Esophagus mucosa (tissue), 1 donor: ENCODE results near the gene EIF5A2. TPM values are rescaled to one million over a fixed set of nuclear protein-coding genes. Genes with fewer than 3 reads are reported as not detected.

Experiments used
- ATAC-seq: fragments of 200-7000 bp; cut with Tn5 transposase; one replicate; pipeline ENCODE4 v1.9.1; 2020
- total RNA-seq: library from RNA; stranded (reverse); gene quantifications from one replicate; pipeline ENCODE4 v1.2.4, GENCODE V29; 2023
- donor health status: DM: yes; HTN: yes; CAD: no.

The EIF5A2 gene
- total RNA-seq, 1 donor from 2014 or later, result 2.4 TPM

DNA sequence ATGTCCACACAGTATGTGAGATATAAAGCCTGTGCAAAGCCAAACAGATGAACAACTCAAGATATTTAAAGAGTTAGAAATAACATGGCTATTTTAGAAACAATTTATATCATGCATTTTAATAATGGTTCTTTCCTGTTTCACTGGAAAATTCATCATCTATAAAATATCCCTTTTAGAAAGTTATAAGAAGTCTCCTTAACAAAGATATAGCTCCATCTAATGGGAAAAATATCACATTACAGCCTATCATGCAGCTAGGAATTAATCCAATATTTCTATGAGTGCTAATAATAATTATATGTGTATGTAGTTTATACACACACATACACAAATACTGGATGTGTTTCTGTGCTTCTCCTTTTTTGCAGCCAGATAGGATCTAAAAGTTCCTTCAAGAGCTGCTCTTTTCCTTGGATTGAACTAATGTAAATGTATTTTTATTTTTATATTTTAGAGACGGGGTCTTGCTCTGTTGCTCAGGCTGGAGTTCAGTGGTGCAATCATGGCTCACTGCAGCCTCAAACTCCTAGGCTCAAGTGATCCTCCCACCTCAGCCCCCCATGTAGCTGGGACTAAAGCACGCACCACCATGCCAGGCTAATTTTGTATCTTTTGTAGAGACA lies 60.0 kb downstream of the EIF5A2 start:
- no peak for ATAC-seq

DNA sequence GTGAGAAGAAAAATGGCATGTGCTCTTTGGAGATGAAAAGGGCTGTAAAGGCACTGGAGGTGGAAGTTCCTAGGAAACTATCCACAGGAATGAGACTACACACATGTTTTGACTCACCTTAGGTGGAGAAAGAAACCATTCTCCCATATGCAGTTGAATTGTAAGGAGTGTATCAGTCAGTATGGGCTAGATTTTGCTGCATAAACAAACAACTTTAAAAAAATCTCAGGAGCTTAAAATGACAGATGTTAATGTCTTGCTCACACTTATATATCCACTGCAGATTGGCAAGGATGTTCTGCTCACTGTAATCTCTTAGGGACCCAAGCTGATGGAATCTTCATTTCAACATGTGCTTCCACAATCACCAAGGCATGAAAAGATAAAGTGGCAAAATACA lies 64.1 kb downstream of the EIF5A2 start:
- ATAC-seq, result no peak

DNA sequence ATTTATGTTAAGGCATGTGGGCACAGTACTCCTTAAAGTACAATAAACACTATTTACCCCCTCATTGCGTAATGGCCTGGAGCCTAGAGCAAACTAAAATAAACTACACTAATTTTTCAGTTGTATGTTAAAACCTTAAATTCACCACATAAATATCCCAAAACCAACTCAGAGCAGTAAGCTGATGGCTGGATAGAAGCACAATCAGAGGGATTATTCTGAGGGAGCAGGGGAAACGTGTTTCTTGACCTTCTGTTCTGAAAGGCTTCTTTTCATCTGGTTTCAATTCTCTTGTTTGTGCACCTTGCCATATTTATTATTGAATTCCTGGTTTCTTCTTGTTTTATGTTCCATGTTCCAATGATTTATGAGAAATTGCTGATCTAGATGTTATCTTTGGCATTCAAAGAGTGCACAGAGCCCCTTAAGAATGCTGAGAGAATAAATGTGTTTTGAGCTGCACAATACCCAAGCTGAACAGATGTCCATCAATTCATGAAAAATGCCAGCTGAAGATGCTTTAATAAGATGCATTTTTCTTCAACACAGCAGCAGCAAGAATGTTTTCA lies 68.1 kb downstream of the EIF5A2 start:
- no peak for ATAC-seq

DNA sequence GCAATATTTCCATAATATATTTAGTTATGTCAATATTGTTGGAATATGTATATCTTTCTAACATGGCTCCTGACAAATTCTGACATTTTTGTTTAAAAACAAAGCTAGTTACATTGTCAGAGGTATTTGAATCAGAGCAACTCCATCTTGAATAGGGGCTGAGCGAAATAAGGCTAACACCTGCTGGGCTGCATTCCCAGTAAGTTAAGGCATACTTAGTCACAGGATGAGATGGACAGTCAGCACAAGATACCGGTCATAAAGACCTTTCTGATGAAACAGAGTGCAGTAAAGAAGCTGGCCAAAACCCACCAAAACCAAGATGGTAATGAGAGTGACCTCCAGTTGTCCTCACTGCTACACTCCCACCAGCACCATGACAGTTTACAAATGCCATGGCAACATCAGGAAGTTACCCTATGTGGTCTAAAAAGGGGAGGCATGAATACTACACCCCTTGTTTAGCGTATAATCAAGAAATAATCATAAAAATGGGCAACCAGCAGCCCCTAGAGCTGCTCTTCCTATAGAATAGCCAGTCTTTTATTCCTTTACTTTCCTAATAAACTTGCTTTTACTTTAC lies 68.8 kb downstream of the EIF5A2 start:
- ATAC-seq, result no peak

Other genes starting within 250 kb of the EIF5A2 start
- gene RPL22L1, start 38.4 kb downstream of the EIF5A2 start, total RNA-seq, result 90.3 TPM
- gene SLC2A2, start 118.1 kb upstream of the EIF5A2 start, total RNA-seq, result not detected